Measurements from ENCODE around the gene SPDEF. TPM values are rescaled to one million over a fixed set of nuclear protein-coding genes. Genes with fewer than 3 reads are reported as not detected.

SPDEF gene
- total RNA-seq, 2 experiments from 2014 or later = 0.34 to 0.54 TPM

- no TSS peak for BruUV-seq (replicated peaks)
- CTCF ChIA-PET (ENCODE audit: unreplicated experiment) = no interaction called here
- H3K9me2 ChIP-seq (ENCODE audit: insufficient read depth, low read length) = no peaks in the 10 kb centered on the region
These were observed 9.6 kb upstream of the SPDEF start for GRCh38 chr6:34565722-34566137.

GRCh38 chr6:34564181-34564580 lies 8.1 kb upstream of the SPDEF start:
- no peak overlapping the region for H3K27ac ChIP-seq (ENCODE audit: low read depth, low read length, poor library complexity, severe bottlenecking)
- no peaks in the 10 kb centered on the region for H3K9me2 ChIP-seq (ENCODE audit: insufficient read depth, low read length)
- intact Hi-C loops (cut with micrococcal nuclease; ENCODE audit: unreplicated experiment) = no loop called here
- no peak for TF ChIP-seq CTCF (conservative IDR thresholded peaks at IDR 0.05; ENCODE audit: low read length)
- ChIA-PET POLR2A (no interaction called here), CTCF (ENCODE audit: unreplicated experiment) (interaction anchor here (0.6 kb wide), 1 partner anchor 587 kb away, joined by 3 read pairs; no protein-coding TSS in a partner anchor)
- H3K79me2 ChIP-seq (ENCODE audit: insufficient read depth, low read depth, low read length) = no peaks in the 10 kb centered on the region
- DNase-seq (ENCODE audit: low spot score) = no peak
- no peak overlapping the region for H2AFZ ChIP-seq (ENCODE audit: low read length)
- no peaks in the 10 kb centered on the region for H3K9me3 ChIP-seq (ENCODE audit: low read length)
- no peaks in the 10 kb centered on the region for H3K36me3 ChIP-seq (ENCODE audit: insufficient read depth, low read length)
- H3K4me3 ChIP-seq (ENCODE audit: low read depth, low read length, poor library complexity, severe bottlenecking) = no peak overlapping the region
- no peaks in the 10 kb centered on the region for H4K20me1 ChIP-seq (ENCODE audit: insufficient read depth, low read length)
- H3K4me1 ChIP-seq (ENCODE audit: insufficient read depth, low read length, poor library complexity, severe bottlenecking) = no peaks in the 10 kb centered on the region
- H3K4me2 ChIP-seq (ENCODE audit: low read length) = no peak overlapping the region
- BruUV-seq (replicated peaks) = no TSS peak

More at GRCh38 chr6:34565722-34566137, 9.6 kb upstream of the SPDEF start:
- peak; percentile 46 for DNase-seq (ENCODE audit: low spot score)
- H3K27ac ChIP-seq (ENCODE audit: low read depth, low read length, poor library complexity, severe bottlenecking) = no peak overlapping the region
- intact Hi-C loops (cut with micrococcal nuclease; ENCODE audit: unreplicated experiment) = no loop called here
- peak; percentile 67 for TF ChIP-seq CTCF (conservative IDR thresholded peaks at IDR 0.05; ENCODE audit: low read length)
- no peak for TF ChIP-seq EZH2phosphoT487 (IDR thresholded peaks at IDR 0.05; ENCODE audit: borderline replicate concordance, low read depth, low read length)
- POLR2A ChIA-PET = interaction anchor here (0.6 to 0.8 kb wide), 2 partner anchors 90 to 112 kb away, joined by 5 read pairs; no protein-coding TSS in a partner anchor
- no peak overlapping the region for H3K4me3 ChIP-seq (ENCODE audit: low read depth, low read length, poor library complexity, severe bottlenecking)
- H3K4me1 ChIP-seq (ENCODE audit: insufficient read depth, low read length, poor library complexity, severe bottlenecking) = no peaks in the 10 kb centered on the region
- H3K4me2 ChIP-seq (ENCODE audit: low read length) = no peak overlapping the region
- no peaks in the 10 kb centered on the region for H4K20me1 ChIP-seq (ENCODE audit: insufficient read depth, low read length)
- no peaks in the 10 kb centered on the region for H3K9me3 ChIP-seq (ENCODE audit: low read length)
- H2AFZ ChIP-seq (ENCODE audit: low read length) = no peak overlapping the region
- H3K36me3 ChIP-seq (ENCODE audit: insufficient read depth, low read length) = no peaks in the 10 kb centered on the region
- no peaks in the 10 kb centered on the region for H3K79me2 ChIP-seq (ENCODE audit: insufficient read depth, low read depth, low read length)

DNA sequence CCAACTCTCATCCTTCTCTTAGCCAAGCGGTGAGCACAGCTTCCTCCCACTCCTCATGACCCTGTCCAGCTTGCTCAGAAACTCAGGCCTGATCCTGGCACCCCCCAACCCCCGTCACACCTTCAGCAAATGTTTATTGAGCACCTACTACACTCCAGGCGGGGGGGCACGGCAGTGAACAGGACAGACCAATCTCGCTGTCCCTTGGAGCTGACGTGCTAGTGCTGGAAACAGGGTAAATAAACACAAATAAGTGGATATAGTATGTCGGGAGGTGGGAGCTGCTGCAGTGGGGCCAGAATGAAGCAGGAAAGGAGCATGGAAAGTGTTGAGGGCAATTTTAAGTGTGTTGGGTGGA lies 7.4 kb upstream of the SPDEF start:
- no peaks in the 10 kb centered on the region for H3K79me2 ChIP-seq (ENCODE audit: insufficient read depth, low read depth, low read length)
- CTCF ChIA-PET (ENCODE audit: unreplicated experiment) = interaction anchor here (0.6 kb wide), 1 partner anchor 587 kb away, joined by 3 read pairs; no protein-coding TSS in a partner anchor
- TF ChIP-seq EZH2phosphoT487 (IDR thresholded peaks at IDR 0.05; ENCODE audit: borderline replicate concordance, low read depth, low read length) = no peak
- no peak for TF ChIP-seq CTCF (conservative IDR thresholded peaks at IDR 0.05; ENCODE audit: low read length)
- H3K4me3 ChIP-seq (ENCODE audit: low read depth, low read length, poor library complexity, severe bottlenecking) = no peak overlapping the region
- no peak for DNase-seq (ENCODE audit: low spot score)
- H3K36me3 ChIP-seq (ENCODE audit: insufficient read depth, low read length) = no peaks in the 10 kb centered on the region
- H4K20me1 ChIP-seq (ENCODE audit: insufficient read depth, low read length) = no peaks in the 10 kb centered on the region
- H3K9me2 ChIP-seq (ENCODE audit: insufficient read depth, low read length) = no peaks in the 10 kb centered on the region
- no peaks in the 10 kb centered on the region for H3K9me3 ChIP-seq (ENCODE audit: low read length)
- H3K27ac ChIP-seq (ENCODE audit: low read depth, low read length, poor library complexity, severe bottlenecking) = no peak overlapping the region
- POLR2A ChIA-PET = no interaction called here
- no peaks in the 10 kb centered on the region for H3K4me1 ChIP-seq (ENCODE audit: insufficient read depth, low read length, poor library complexity, severe bottlenecking)
- no peak overlapping the region for H2AFZ ChIP-seq (ENCODE audit: low read length)
- no peak overlapping the region for H3K4me2 ChIP-seq (ENCODE audit: low read length)
- no TSS peak for BruUV-seq (replicated peaks)
- intact Hi-C loops (cut with micrococcal nuclease; ENCODE audit: unreplicated experiment) = no loop called here
